K562 (cell line): ENCODE results near the gene VCAN.

ENCODE experiments used
- BRF2 ChIP-seq: IDR thresholded peaks from 3 replicates; pipeline ENCODE4 v1.6.1; 2011; ENCODE audit warnings: borderline replicate concordance, mild to moderate bottlenecking; ENCODE audit not compliant: insufficient read length, insufficient read depth
- CTBP1 ChIP-seq: fragments of 450-650 bp; IDR thresholded peaks from 2 replicates; pipeline ENCODE4 v1.6.1; 2016; ENCODE audit warnings: borderline replicate concordance
- CTCF ChIP-seq, 3 experiments: IDR thresholded peaks in 2 of 3; conservative IDR thresholded peaks in 1 of 3; 2 replicates each; pipeline ENCODE4 v1.5.1; 2011 to 2012; ENCODE audit warnings: low read length in 3 of 3, mild to moderate bottlenecking in 3 of 3, control low read depth in 2 of 3, improper control_type of control experiment in 1 of 3, inconsistent platforms in 1 of 3, low read depth in 1 of 3, mixed read lengths in 1 of 3, moderate library complexity in 1 of 3; ENCODE audit not compliant: insufficient read depth in 2 of 3
- ELF4 ChIP-seq: fragments of 450-650 bp; formaldehyde crosslinking; IDR thresholded peaks from 2 replicates; pipeline ENCODE4 v1.4.0; 2022; ENCODE audit warnings: missing genetic modification characterization
- MYNN ChIP-seq, 2 experiments: sonication (generic); formaldehyde crosslinking in 1 of 2; IDR thresholded peaks; 2 replicates each; pipeline versions ENCODE4 v1.5.0 to v1.6.1; 2016 to 2020; ENCODE audit warnings: antibody characterized with exemption in 1 of 2, missing genetic modification reagents in 1 of 2
- RNF219 ChIP-seq: fragments of 250-450 bp; sonication (Bioruptor Pico); IDR thresholded peaks from 2 replicates; pipeline ENCODE4 v1.5.0; 2022; ENCODE audit warnings: mild to moderate bottlenecking
- TAF7 ChIP-seq: fragments of 450-650 bp; IDR thresholded peaks from 2 replicates; pipeline ENCODE4 v1.6.1; 2016; ENCODE audit warnings: missing genetic modification characterization, missing compliant biosample characterization
- TARDBP ChIP-seq: fragments of 450-650 bp; IDR thresholded peaks from 2 replicates; pipeline ENCODE4 v1.6.1; 2016
- ZNF197 ChIP-seq: fragments of 200-800 bp; sonication (Bioruptor generic); IDR thresholded peaks from 2 replicates; pipeline ENCODE4 v1.6.1; 2016; ENCODE audit warnings: low read depth, missing genetic modification characterization, missing compliant biosample characterization

- no peak for TF ChIP-seq ZNF197
- TF ChIP-seq ELF4 (CRISPR knock-in tag), result no peak
- TF ChIP-seq MYNN (IDR thresholded peaks at IDR 0.05), result no peak
- no peak for TF ChIP-seq MYNN (CRISPR knock-in tag; IDR thresholded peaks at IDR 0.05)
- no peak for TF ChIP-seq RNF219 (CRISPR knock-in tag)
- TF ChIP-seq CTCF (IDR thresholded peaks at IDR 0.05 in 2 of 3, conservative IDR thresholded peaks at IDR 0.05 in 1 of 3; ENCODE audit: insufficient read depth in 2 of 3, low read depth in 1 of 3, low read length in 3 of 3), result no peak
- TF ChIP-seq CTBP1, result no peak
- no peak for TF ChIP-seq TAF7 (tag)
- no peak for TF ChIP-seq BRF2
- no peak for TF ChIP-seq TARDBP
These were observed 41.5 kb downstream of the VCAN start for GRCh38 chr5:83513081-83513480.
